Endothelial cell (in vitro differentiated cells): ENCODE measurements around the gene TTC7B. TPM values are rescaled to one million over a fixed set of nuclear protein-coding genes. Genes with fewer than 3 reads are reported as not detected.

Experiments used
- DNase-seq: peaks from one replicate; pipeline ENCODE4 v3.0.0; 2021; ENCODE audit warnings: low spot score
- H3K27ac Mint-ChIP-seq: one replicate; pipeline ENCODE4 v1.8.0; 2021; ENCODE audit warnings: mixed read lengths, inconsistent platforms; ENCODE audit not compliant: unreplicated experiment
- H3K27me3 Mint-ChIP-seq: one replicate; pipeline ENCODE4 v1.8.0; 2021; ENCODE audit warnings: mild to moderate bottlenecking, moderate library complexity, mixed read lengths, inconsistent platforms; ENCODE audit not compliant: unreplicated experiment
- H3K36me3 Mint-ChIP-seq: one replicate; pipeline ENCODE4 v1.8.0; 2021; ENCODE audit warnings: mild to moderate bottlenecking, low read depth, mixed read lengths, inconsistent platforms; ENCODE audit not compliant: unreplicated experiment
- H3K4me1 Mint-ChIP-seq: one replicate; pipeline ENCODE4 v1.8.0; 2021; ENCODE audit warnings: mild to moderate bottlenecking, mixed read lengths, inconsistent platforms; ENCODE audit not compliant: unreplicated experiment
- H3K4me3 Mint-ChIP-seq: one replicate; pipeline ENCODE4 v1.8.0; 2021; ENCODE audit warnings: mild to moderate bottlenecking, mixed read lengths, inconsistent platforms; ENCODE audit not compliant: unreplicated experiment
- H3K9me3 Mint-ChIP-seq: one replicate; pipeline ENCODE4 v1.8.0; 2021; ENCODE audit warnings: mixed read lengths, inconsistent platforms; ENCODE audit not compliant: unreplicated experiment
- total RNA-seq: library from RNA; stranded (reverse); fragmentation: NEBNext Ultra II Directional; extraction: Animal tissue kit (Norgen Biotek cat#: 25700); gene quantifications from one replicate; pipeline ENCODE4 v1.2.1, GENCODE V29; 2021; ENCODE audit not compliant: unreplicated experiment
- TF ChIP-seq, protein P1 (sequence below): fragments of 200-600 bp; sonication (generic); IDR thresholded peaks from one replicate; pipeline ENCODE4 v1.5.0; 2021; ENCODE audit warnings: antibody characterized with exemption; ENCODE audit not compliant: unreplicated experiment

The TTC7B gene
- total RNA-seq, 1 donor from 2014 or later = 93.5 TPM

- no peak for DNase-seq
Observed at GRCh38 chr14:90519262-90519920, 296.8 kb downstream of the TTC7B start.

GRCh38 chr14:90518941-90519256 lies 297.3 kb downstream of the TTC7B start:
- no peaks in the 10 kb centered on the region for H3K4me1 Mint-ChIP-seq
- peaks cover 5% of the 10 kb centered on the region for H3K27me3 Mint-ChIP-seq
- no peaks in the 10 kb centered on the region for H3K9me3 Mint-ChIP-seq
- peak; percentile 58 for DNase-seq
- H3K4me3 Mint-ChIP-seq = no peak overlapping the region
- no peak overlapping the region for H3K27ac Mint-ChIP-seq
- TF ChIP-seq, protein P1, sequence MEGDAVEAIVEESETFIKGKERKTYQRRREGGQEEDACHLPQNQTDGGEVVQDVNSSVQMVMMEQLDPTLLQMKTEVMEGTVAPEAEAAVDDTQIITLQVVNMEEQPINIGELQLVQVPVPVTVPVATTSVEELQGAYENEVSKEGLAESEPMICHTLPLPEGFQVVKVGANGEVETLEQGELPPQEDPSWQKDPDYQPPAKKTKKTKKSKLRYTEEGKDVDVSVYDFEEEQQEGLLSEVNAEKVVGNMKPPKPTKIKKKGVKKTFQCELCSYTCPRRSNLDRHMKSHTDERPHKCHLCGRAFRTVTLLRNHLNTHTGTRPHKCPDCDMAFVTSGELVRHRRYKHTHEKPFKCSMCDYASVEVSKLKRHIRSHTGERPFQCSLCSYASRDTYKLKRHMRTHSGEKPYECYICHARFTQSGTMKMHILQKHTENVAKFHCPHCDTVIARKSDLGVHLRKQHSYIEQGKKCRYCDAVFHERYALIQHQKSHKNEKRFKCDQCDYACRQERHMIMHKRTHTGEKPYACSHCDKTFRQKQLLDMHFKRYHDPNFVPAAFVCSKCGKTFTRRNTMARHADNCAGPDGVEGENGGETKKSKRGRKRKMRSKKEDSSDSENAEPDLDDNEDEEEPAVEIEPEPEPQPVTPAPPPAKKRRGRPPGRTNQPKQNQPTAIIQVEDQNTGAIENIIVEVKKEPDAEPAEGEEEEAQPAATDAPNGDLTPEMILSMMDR = peak; percentile 81
- H3K36me3 Mint-ChIP-seq = no peaks in the 10 kb centered on the region

More at GRCh38 chr14:90519262-90519920, 296.8 kb downstream of the TTC7B start:
- Mint-ChIP-seq H3K9me3 (no peaks in the 10 kb centered on the region), H3K27me3 (peaks cover 5% of the 10 kb centered on the region), H3K36me3 (no peaks in the 10 kb centered on the region), H3K4me3 (peak overlapping the region; percentile 11), H3K27ac (no peak overlapping the region), H3K4me1 (no peaks in the 10 kb centered on the region)
- TF ChIP-seq, protein P1 = no peak

DNA sequence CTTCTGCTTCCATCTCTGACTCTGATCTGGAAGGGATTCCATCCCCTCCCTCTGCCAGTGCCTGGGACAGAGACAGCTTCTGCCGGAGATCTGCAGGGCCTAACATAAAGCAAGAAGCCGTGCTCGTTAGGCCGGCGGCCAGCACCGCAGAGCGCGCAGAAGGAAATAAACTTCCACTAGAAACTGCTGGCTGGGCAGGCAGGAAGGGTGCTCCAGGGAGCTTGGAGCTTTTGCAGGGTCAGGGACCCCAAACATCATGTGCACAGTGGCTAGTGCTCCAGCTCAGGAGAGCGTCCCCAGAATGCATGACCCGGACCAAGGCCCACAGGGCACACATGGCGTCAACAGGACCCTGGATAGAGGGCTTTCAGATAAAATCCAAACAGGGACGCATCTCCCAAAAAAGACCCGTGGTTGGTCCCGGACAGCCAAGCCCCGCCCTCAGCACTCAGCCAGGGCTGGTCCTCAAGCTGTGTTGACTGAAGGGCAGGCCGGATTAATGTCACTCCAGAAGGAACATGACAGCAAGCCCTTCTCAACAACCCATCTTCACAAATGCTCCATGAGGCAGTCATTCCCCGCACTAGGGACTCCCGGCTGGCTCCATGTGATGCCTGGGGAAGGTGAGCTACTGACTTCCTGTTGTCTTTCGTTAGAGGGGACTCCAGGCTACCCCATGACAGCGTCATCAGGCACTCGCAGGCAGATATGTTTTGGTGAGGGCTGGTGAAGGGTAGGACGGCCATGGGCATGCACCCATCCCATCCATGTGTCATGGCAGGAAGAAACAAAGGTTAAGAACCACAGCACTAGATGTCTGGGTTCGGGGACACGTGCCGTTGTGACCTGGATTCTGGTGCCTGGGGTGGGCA lies 297.9 kb downstream of the TTC7B start:
- no peaks in the 10 kb centered on the region for H3K36me3 Mint-ChIP-seq
- TF ChIP-seq, protein P1 = no peak
- DNase-seq = no peak
- no peak overlapping the region for H3K27ac Mint-ChIP-seq
- H3K9me3 Mint-ChIP-seq = no peaks in the 10 kb centered on the region
- no peak overlapping the region for H3K4me3 Mint-ChIP-seq
- peaks cover 2% of the 10 kb centered on the region for H3K4me1 Mint-ChIP-seq
- H3K27me3 Mint-ChIP-seq = peaks cover 5% of the 10 kb centered on the region

- Mint-ChIP-seq H3K4me3 (no peak overlapping the region), H3K36me3 (no peaks in the 10 kb centered on the region), H3K9me3 (no peaks in the 10 kb centered on the region), H3K27ac (no peak overlapping the region), H3K27me3 (peaks cover 5% of the 10 kb centered on the region), H3K4me1 (peaks cover 2% of the 10 kb centered on the region)
- DNase-seq = no peak
- TF ChIP-seq, protein P1 = no peak
Observed at GRCh38 chr14:90517076-90517841, 299.0 kb downstream of the TTC7B start.
